Adrenal gland (tissue), 12 donors: ENCODE results near the gene SLC12A9. TPM values are rescaled to one million over a fixed set of nuclear protein-coding genes. Genes with fewer than 3 reads are reported as not detected.

Source experiments
- DNase-seq, 7 donors: peaks; one replicate each; pipeline ENCODE4 v3.0.0-alpha.2; 2019 to 2020
- H3K27ac ChIP-seq, 5 donors: fragments of 200-600 bp; sonication (generic) in 4 of 5; 1 replicate in 3 of 5; 2 replicates in 2 of 5; pipeline versions ENCODE4 v1.5.1 to v1.8.0; 2016 to 2020; ENCODE audit warnings: mild to moderate bottlenecking in 1 of 5
- H3K27me3 ChIP-seq: fragments of 200-600 bp; 2 replicates; pipeline ENCODE4 v1.8.0; 2021
- H3K36me3 ChIP-seq, 2 donors: fragments of 200-600 bp; replicated peaks in 1 of 2; 1 replicate in 1 of 2; 2 replicates in 1 of 2; pipeline versions ENCODE4 v1.5.1 to v1.8.0; 2018 to 2022
- H3K4me1 ChIP-seq, 2 donors: fragments of 200-600 bp; replicated peaks in 1 of 2; 1 replicate in 1 of 2; 2 replicates in 1 of 2; pipeline versions ENCODE4 v1.5.1 to v1.8.0; 2018 to 2021
- H3K4me3 ChIP-seq, 4 donors: fragments of 200-600 bp; sonication (generic) in 3 of 4; one replicate each; pipeline ENCODE4 v1.5.1; 2016 to 2018
- H3K9me3 ChIP-seq, 3 donors: fragments of 200-600 bp; sonication (generic) in 1 of 3; replicated peaks in 1 of 3; 1 replicate in 2 of 3; 2 replicates in 1 of 3; pipeline versions ENCODE4 v1.5.1 to v1.8.0; 2016 to 2021
- POLR2A ChIP-seq, 2 donors: fragments of 450-650 bp; IDR thresholded peaks; one replicate each; pipeline ENCODE4 v1.6.1; 2017; ENCODE audit warnings: antibody characterized with exemption in 2 of 2, mild to moderate bottlenecking in 2 of 2, moderate library complexity in 1 of 2
- WGBS, 4 donors: extraction: QIAGEN DNeasy Blood & Tissue Kit in 2 of 4; methylation state at CpG; one replicate each; pipeline versions ENCODE4 v1.1.5 to v1.1.7; 2013 to 2017; 5-methylcytosine and 5-hydroxymethylcytosine counted together
- intact Hi-C, 2 donors: fragments of 100-400 bp; cut with DNase I; formaldehyde crosslinking; loops; one replicate each; pipeline versions ENCODE4 v1.14.1 to v1.15.0; 2022 to 2023
- polyA plus RNA-seq, 3 donors: library from polyadenylated mRNA; stranded (reverse); fragments of 200-250 nt in 2 of 3; fragments of 350-450 nt in 1 of 3; fragmentation: Illumina TruSeq in 1 of 3; extraction: RNeasy Lipid Tissue Mini Kit (QIAGEN cat#74804) in 1 of 3; gene quantifications; one replicate each; pipeline ENCODE4 v1.2.3, GENCODE V29; 2013 to 2014
- total RNA-seq, 9 donors: library from RNA; depleted of rRNA in 4 of 9; stranded (reverse); fragments of >200 nt in 4 of 9; fragments of 120-200 nt in 1 of 9; fragmentation: NEBNext Ultra II Directional in 1 of 9; extraction: Animal tissue kit (Norgen Biotek cat#: 25700) in 1 of 9; gene quantifications; one replicate each; pipeline versions ENCODE4 v1.1.0 to v1.2.4, GENCODE V29; 2013 to 2023
- TF ChIP-seq, protein P1 (sequence below), 6 experiments: fragments of 450-650 bp in 4 of 6; fragments of 200-600 bp in 2 of 6; sonication (generic) in 1 of 6; IDR thresholded peaks; 1 replicate in 5 of 6; 2 replicates in 1 of 6; pipeline versions ENCODE4 v1.5.1 to v1.8.0; 2016 to 2021; ENCODE audit warnings: antibody characterized with exemption in 6 of 6, mild to moderate bottlenecking in 2 of 6, moderate library complexity in 1 of 6
- donor health status: healthy with polysubstance abuse.
- donor health status: Bipolar disorder and iron deficiency.
- donor health status: DM: yes; HTN: yes; CAD: no.
- donor health status: DM: no; HTN: no; CAD: no.
- donor health status: DM: no; HTN: no; CAD: no.
- donor health status: DM: yes; HTN: yes; CAD: no.

Gene SLC12A9
- total and polyA plus RNA-seq, 12 donors, result 6.1 to 60.3 (median 20.2) TPM

DNA sequence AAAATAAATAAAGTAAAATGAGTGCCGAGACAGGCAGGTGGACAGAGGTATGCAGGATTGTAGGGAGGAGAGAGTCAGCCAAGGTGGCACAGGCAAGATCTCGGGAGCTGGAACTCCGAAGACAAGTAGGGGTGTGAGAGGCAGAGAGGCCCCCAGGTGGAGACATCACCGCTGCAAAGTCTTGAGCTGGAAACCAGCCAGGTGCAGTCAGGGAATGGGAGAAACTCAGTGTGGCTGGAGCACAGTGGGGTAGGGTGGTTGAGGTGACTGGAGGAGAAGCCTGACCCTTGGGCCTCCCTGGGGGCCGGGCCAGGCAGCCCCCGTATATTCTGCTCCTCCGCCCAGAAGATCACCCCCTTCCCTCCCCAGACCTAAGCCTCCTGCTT lies 29.4 kb upstream of the SLC12A9 start:
- intact Hi-C loops, result no loop called here
- no peak overlapping the region for H3K4me3 ChIP-seq
- 58 to 71% (median 63%) methylated on average over 6 to 7 of the region's 7 CpGs for WGBS, 4 donors
- peak overlapping the region in 3 of 5 donors; percentile 46 to 93 (median 78) for H3K27ac ChIP-seq
- H3K36me3 ChIP-seq, result peaks cover 0 to 53% of the 10 kb centered on the region in 2 donors
- no peaks in the 10 kb centered on the region for H3K9me3 ChIP-seq
- H3K4me1 ChIP-seq, result peaks cover 21 to 33% of the 10 kb centered on the region in 2 donors
- DNase-seq, result peak in 1 of 7 donors; percentile 57
- TF ChIP-seq, protein P1, sequence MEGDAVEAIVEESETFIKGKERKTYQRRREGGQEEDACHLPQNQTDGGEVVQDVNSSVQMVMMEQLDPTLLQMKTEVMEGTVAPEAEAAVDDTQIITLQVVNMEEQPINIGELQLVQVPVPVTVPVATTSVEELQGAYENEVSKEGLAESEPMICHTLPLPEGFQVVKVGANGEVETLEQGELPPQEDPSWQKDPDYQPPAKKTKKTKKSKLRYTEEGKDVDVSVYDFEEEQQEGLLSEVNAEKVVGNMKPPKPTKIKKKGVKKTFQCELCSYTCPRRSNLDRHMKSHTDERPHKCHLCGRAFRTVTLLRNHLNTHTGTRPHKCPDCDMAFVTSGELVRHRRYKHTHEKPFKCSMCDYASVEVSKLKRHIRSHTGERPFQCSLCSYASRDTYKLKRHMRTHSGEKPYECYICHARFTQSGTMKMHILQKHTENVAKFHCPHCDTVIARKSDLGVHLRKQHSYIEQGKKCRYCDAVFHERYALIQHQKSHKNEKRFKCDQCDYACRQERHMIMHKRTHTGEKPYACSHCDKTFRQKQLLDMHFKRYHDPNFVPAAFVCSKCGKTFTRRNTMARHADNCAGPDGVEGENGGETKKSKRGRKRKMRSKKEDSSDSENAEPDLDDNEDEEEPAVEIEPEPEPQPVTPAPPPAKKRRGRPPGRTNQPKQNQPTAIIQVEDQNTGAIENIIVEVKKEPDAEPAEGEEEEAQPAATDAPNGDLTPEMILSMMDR (IDR thresholded peaks at IDR 0.05), result no peak
- TF ChIP-seq POLR2A (IDR thresholded peaks at IDR 0.05), result no peak
- H3K27me3 ChIP-seq, result no peaks in the 10 kb centered on the region

DNA sequence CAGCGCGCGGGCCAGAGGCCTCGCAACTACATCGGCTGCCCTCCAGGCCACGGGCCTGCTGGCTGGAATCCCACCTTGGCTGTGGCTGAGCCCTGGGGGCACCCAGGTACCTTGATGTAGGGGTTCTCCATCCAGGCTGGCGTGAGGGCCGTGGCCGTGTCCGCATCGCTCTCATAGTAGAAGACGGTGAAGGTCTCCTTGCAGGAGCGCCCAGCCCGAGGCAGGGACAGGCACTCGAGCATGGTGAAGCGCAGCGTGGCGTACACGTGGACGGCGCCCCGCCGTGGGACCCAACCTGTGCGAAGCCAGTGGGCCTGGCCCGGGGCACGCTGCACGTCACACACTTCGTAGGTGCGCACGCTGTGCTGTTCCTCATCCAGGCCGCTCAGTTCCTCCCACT lies 29.0 kb upstream of the SLC12A9 start:
- no peak for DNase-seq
- H3K36me3 ChIP-seq, result peaks cover 0 to 49% of the 10 kb centered on the region in 2 donors

DNA sequence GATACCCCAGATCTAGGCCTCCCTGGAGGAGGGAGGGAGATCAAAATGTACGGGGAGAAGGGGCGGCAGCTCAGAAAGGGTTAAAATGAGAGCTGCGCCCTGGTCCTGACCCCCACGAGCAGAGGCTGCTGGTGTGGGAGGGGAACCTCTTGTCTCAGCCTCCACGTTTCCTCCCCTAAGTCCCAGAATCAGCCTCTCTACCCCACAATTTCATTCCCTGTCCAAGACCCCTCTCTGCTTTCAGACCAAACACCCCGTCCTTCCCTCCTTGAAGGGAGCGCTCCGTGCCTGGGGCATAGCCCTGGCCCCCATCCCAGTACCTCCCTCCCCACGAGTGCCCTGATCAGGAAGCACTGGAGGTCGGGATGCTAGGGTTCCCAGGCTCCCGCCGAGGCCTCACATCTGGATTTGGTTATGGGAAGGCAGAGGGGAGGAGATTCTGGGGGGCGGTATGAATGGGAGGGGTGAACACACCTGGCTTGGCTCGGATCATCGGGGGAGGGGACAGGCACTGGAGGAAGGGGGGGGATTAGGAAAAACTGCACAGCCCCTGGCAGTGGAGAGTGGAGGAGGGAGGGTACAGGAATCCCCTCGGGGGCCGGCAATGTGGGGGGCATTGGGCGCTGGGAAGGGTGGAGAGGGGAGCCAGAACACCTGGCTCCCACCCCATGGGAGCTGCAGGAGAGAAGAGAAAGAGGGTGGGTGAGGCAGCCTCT lies 27.9 kb upstream of the SLC12A9 start:
- no peaks in the 10 kb centered on the region for H3K27me3 ChIP-seq
- peak overlapping the region in 2 of 5 donors; percentile 79 to 93 for H3K27ac ChIP-seq
- peak overlapping the region in 1 of 4 donors; percentile 88 for H3K4me3 ChIP-seq
- no peaks in the 10 kb centered on the region for H3K9me3 ChIP-seq
- WGBS, 4 donors, result 18 to 47% (median 33%) methylated on average over 17 to 18 of the region's 18 CpGs
- peak in 1 of 7 donors; percentile 25 for DNase-seq
- H3K4me1 ChIP-seq, result peaks cover 22 to 39% of the 10 kb centered on the region in 2 donors
- H3K36me3 ChIP-seq, result peaks cover 0 to 39% of the 10 kb centered on the region in 2 donors
- no peak for TF ChIP-seq POLR2A (IDR thresholded peaks at IDR 0.05)
- TF ChIP-seq, protein P1 (IDR thresholded peaks at IDR 0.05), result no peak
- intact Hi-C loops, result no loop called here

More for the DNA sequence above, 29.0 kb upstream of the SLC12A9 start:
- no peaks in the 10 kb centered on the region for H3K27me3 ChIP-seq
- intact Hi-C loops, result no loop called here
- no peak overlapping the region for H3K4me3 ChIP-seq
- 86 to 93% (median 92%) methylated on average over 19 to 31 of the region's 31 CpGs for WGBS, 4 donors
- H3K9me3 ChIP-seq, result no peaks in the 10 kb centered on the region
- H3K4me1 ChIP-seq, result peaks cover 22 to 37% of the 10 kb centered on the region in 2 donors
- TF ChIP-seq, protein P1 (IDR thresholded peaks at IDR 0.05), result no peak
- no peak for TF ChIP-seq POLR2A (IDR thresholded peaks at IDR 0.05)
- H3K27ac ChIP-seq, result peak overlapping the region in 2 of 5 donors; percentile 78 to 93

DNA sequence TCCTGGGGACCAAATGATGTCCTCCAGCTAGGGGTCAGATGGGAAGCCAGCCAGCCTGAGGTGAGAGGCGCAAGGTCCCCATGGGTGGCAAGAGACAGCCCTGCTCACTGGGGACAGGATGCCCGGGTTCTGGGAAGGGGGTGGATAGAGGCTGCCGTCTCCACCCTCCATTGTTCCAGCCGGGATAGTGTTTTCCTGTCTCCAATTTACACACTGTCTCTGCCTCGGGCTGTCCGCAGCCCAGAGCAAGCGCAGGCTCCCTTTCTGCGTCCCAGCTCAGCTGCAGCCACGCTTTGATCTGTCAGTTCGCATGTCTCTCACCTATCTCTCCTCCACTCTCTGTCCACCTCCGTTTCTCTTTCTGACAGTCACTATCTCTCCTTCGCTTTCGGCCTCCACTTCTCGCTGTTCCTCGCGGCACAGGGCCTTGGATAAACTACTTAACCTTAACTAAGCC lies 27.3 kb upstream of the SLC12A9 start:
- Histone ChIP-seq H3K36me3 (peaks cover 0 to 33% of the 10 kb centered on the region in 2 donors), H3K9me3 (no peaks in the 10 kb centered on the region), H3K4me3 (peak overlapping the region in 2 of 4 donors; percentile 45 to 88), H3K4me1 (peaks cover 22 to 39% of the 10 kb centered on the region in 2 donors), H3K27ac (peak overlapping the region in 2 of 5 donors; percentile 79 to 93), H3K27me3 (no peaks in the 10 kb centered on the region)
- intact Hi-C loops, result no loop called here
- DNase-seq, result peak in 3 of 7 donors; percentile 51 to 59 (median 55)
- TF ChIP-seq POLR2A (IDR thresholded peaks at IDR 0.05), result peak in 1 of 2 donors; percentile 55
- TF ChIP-seq, protein P1 (IDR thresholded peaks at IDR 0.05), result no peak
- 19 to 29% (median 21%) methylated on average over 14 to 16 of the region's 16 CpGs for WGBS, 4 donors
